HepG2 (cell line): ENCODE measurements around the gene TMEM209. TPM values are rescaled to one million over a fixed set of nuclear protein-coding genes. Genes with fewer than 3 reads are reported as not detected.

ENCODE experiments used
- ATAC-seq: fragments of 200-7000 bp; cut with Tn5 transposase; 3 replicates; pipeline ENCODE4 v1.9.1; 2020; ENCODE audit warnings: mild to moderate bottlenecking, moderate library complexity
- BruUV-seq: library from RNA; stranded (reverse); fragments of 400-500 nt; replicated peaks from 2 replicates; lab custom pipeline; 2021; lab: Mats Ljungman, UMichigan
- CTCF ChIA-PET: fragments of 300-600 bp; formaldehyde crosslinking; extraction: SDS; loops from one replicate; lab custom pipeline; 2021; ENCODE audit warnings: low total read pairs, inconsistent platforms, low intra/inter-chr PET ratio; lab: Yijun Ruan, JAX
- POLR2A ChIA-PET: fragments of 350-600 bp; sonication (Branson Sonifier 250); formaldehyde crosslinking; loops from one replicate; lab custom pipeline; 2020; ENCODE audit warnings: antibody characterized with exemption, inconsistent platforms; lab: Yijun Ruan, JAX
- DNase-seq: peaks from one replicate; pipeline ENCODE4 v3.0.0-alpha.2; 2015; ENCODE audit warnings: low spot score
- FAIRE-seq: peaks from 3 replicates; lab custom pipeline; 2011; peaks lifted over from hg19 to GRCh38; lab: Jason Lieb, UNC
- H2AFZ ChIP-seq: one replicate; pipeline ENCODE4 v1.6.1; 2011; ENCODE audit warnings: low read length, inconsistent platforms
- H3K27ac ChIP-seq: fragments of 300-600 bp; 3 replicates; pipeline ENCODE4 v1.8.0; 2011; ENCODE audit warnings: mixed run types, mild to moderate bottlenecking, mixed read lengths, low read length, inconsistent platforms; ENCODE audit not compliant: insufficient read depth; ENCODE audit errors: extremely low read length
- H3K27me3 ChIP-seq, 2 experiments: fragments of 200-600 bp in 1 of 2; 2 replicates in 1 of 2; 3 replicates in 1 of 2; pipeline versions ENCODE4 v1.6.0 to v1.8.0; 2011; ENCODE audit warnings: low read length in 2 of 2, mild to moderate bottlenecking in 2 of 2, moderate library complexity in 2 of 2, inconsistent platforms in 1 of 2; ENCODE audit not compliant: insufficient read depth in 2 of 2, control insufficient read depth in 1 of 2
- H3K36me3 ChIP-seq, 2 experiments: fragments of 200-600 bp in 1 of 2; replicated peaks in 1 of 2; 2 replicates in 1 of 2; 3 replicates in 1 of 2; pipeline versions ENCODE4 v1.5.1 to v1.8.0; 2011; ENCODE audit warnings: low read length in 2 of 2, inconsistent platforms in 1 of 2; ENCODE audit not compliant: insufficient read depth in 2 of 2, control insufficient read depth in 1 of 2
- H3K4me1 ChIP-seq: 2 replicates; pipeline ENCODE4 v1.5.1; 2012; ENCODE audit warnings: low read length, inconsistent platforms; ENCODE audit not compliant: insufficient read depth
- H3K4me2 ChIP-seq: 2 replicates; pipeline ENCODE4 v1.6.0; 2011; ENCODE audit warnings: low read depth, low read length, inconsistent platforms
- H3K4me3 ChIP-seq, 3 experiments: fragments of 200-600 bp in 1 of 3; sonication (generic), shearing (Covaris generic) in 1 of 3; replicated peaks in 1 of 3; 2 replicates each; pipeline ENCODE4 v1.5.1; 2011 to 2016; ENCODE audit warnings: low read length in 3 of 3, inconsistent platforms in 2 of 3, low read depth in 2 of 3, mild to moderate bottlenecking in 2 of 3, control low read depth in 1 of 3, mixed read lengths in 1 of 3; ENCODE audit not compliant: insufficient read depth in 1 of 3
- H3K79me2 ChIP-seq: one replicate; pipeline ENCODE4 v1.6.1; 2011; ENCODE audit warnings: low read length, inconsistent platforms; ENCODE audit not compliant: insufficient read depth
- H3K9ac ChIP-seq: 2 replicates; pipeline ENCODE4 v1.6.0; 2011; ENCODE audit warnings: mild to moderate bottlenecking, low read depth, low read length, inconsistent platforms; ENCODE audit not compliant: insufficient read depth
- H3K9me3 ChIP-seq: 2 replicates; pipeline ENCODE4 v1.5.1; 2012; ENCODE audit warnings: mild to moderate bottlenecking, low read length
- H4K20me1 ChIP-seq: 2 replicates; pipeline ENCODE4 v1.6.0; 2011; ENCODE audit warnings: inconsistent platforms, mild to moderate bottlenecking, low read length, moderate library complexity; ENCODE audit not compliant: insufficient read depth
- ARNT ChIP-seq: fragments of 450-650 bp; IDR thresholded peaks from 2 replicates; pipeline ENCODE4 v1.6.1; 2017
- NKX3-1 ChIP-seq: sonication (generic); formaldehyde crosslinking; IDR thresholded peaks from 2 replicates; pipeline ENCODE4 v1.5.0; 2020; ENCODE audit warnings: missing genetic modification reagents
- SP5 ChIP-seq: IDR thresholded peaks from 2 replicates; pipeline ENCODE4 v1.6.1; 2016; ENCODE audit warnings: low read depth, borderline replicate concordance
- ZNF607 ChIP-seq: sonication (generic); formaldehyde crosslinking; IDR thresholded peaks from 2 replicates; pipeline ENCODE4 v1.5.1; 2020; ENCODE audit warnings: missing genetic modification reagents, mild to moderate bottlenecking, borderline replicate concordance
- WGBS: methylation state at CpG from one replicate; pipeline ENCODE4 v1.1.6; 2017; ENCODE audit warnings: low lambda C conversion rate; 5-methylcytosine and 5-hydroxymethylcytosine counted together
- in situ Hi-C: cut with HindIII; loops from 2 replicates; pipeline ENCODE4 v1.10.0; 2017; ENCODE audit warnings: low pct_unique_long_range_greater_than_20kb; ENCODE audit not compliant: extremely low pct_ligation_motif_present
- intact Hi-C: fragments of 100-400 bp; cut with micrococcal nuclease; formaldehyde crosslinking; loops from one replicate; pipeline ENCODE4 v1.10.0; 2022; ENCODE audit not compliant: unreplicated experiment
- polyA plus RNA-seq, 8 experiments: library from polyadenylated mRNA; depleted of rRNA in 3 of 8; stranded (reverse) in 7 of 8; unstranded in 1 of 8; fragments of >200 nt; fragmentation: Illumina TruSeq in 4 of 8; extraction: Trizol in 4 of 8; gene quantifications; 2 replicates each; pipeline versions ENCODE4 v1.2.1 to v1.2.3, GENCODE V29; 2011 to 2016; ENCODE audit warnings: low read depth in 4 of 8, missing spikeins in 1 of 8, mixed read lengths in 1 of 8; ENCODE audit not compliant: insufficient read depth in 1 of 8
- total RNA-seq, 5 experiments: library from RNA; depleted of rRNA; stranded (reverse); fragments of >200 nt; fragmentation: Illumina TruSeq; extraction: Trizol; gene quantifications; 2 replicates each; pipeline ENCODE4 v1.2.3, GENCODE V29; 2016; ENCODE audit warnings: low read depth in 1 of 5
- TF ChIP-seq, protein P1 (sequence below): sonication (generic); formaldehyde crosslinking; IDR thresholded peaks from 2 replicates; pipeline ENCODE4 v1.4.0; 2020; ENCODE audit warnings: mild to moderate bottlenecking, missing genetic modification reagents
- TF ChIP-seq, protein P2 (sequence below): sonication (generic); formaldehyde crosslinking; IDR thresholded peaks from 2 replicates; pipeline ENCODE4 v1.8.0; 2022; ENCODE audit warnings: mild to moderate bottlenecking, missing genetic modification reagents
- TF ChIP-seq, protein P3 (sequence below), 2 experiments: fragments of 450-650 bp in 1 of 2; sonication (generic) in 1 of 2; formaldehyde crosslinking in 1 of 2; IDR thresholded peaks; 2 replicates each; pipeline versions ENCODE4 v1.6.1 to v1.8.0; 2016 to 2022; ENCODE audit warnings: antibody characterized with exemption in 1 of 2, mild to moderate bottlenecking in 1 of 2, missing genetic modification reagents in 1 of 2
- TF ChIP-seq, protein P4 (sequence below): sonication (generic); formaldehyde crosslinking; IDR thresholded peaks from 2 replicates; pipeline ENCODE4 v1.4.0; 2020; ENCODE audit warnings: missing genetic modification reagents, borderline replicate concordance

The TMEM209 gene
- total and polyA plus RNA-seq, 2 of the 13 experiments (the other 11 are each of a cell fraction or from before 2014, with no cell fraction given): 14.5 to 15.6 TPM

DNA sequence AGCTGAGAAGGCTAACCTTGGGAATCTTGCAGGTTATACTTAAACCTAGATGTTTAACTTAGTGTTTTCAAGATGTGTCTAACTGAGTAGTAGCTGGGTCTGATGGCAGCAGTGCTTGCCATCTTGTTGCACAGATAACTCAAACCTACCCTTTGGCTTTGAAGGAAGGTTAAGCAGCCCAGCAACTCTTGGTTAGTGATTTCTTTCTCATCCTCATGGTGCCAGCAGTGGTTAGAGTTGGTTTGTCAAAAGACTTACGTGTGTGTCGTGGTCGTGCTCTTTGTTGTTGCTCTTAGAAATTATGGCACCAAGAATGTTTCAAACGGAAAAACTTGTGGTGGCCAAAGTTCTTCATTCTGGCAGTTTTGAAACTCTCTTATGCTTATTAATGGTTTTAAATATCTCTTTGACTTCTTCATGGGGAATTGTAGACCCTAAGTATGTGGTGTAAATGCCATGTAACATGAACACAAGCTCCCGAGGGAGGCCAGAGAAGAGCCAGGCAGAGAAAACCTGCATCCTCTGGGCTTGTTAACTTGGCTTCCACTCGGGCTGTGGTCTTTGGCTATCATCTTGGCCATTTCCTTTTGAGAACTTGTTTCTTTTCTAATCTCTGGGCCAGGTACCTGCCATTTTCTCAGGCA lies 73.9 kb downstream of the TMEM209 start:
- in situ Hi-C loops: no loop called here
- ChIA-PET POLR2A (no interaction called here), CTCF (no interaction called here)
- no TSS peak for BruUV-seq
- H3K9ac ChIP-seq: no peak overlapping the region
- no peak overlapping the region for H3K27ac ChIP-seq
- no peaks in the 10 kb centered on the region for H3K9me3 ChIP-seq
- intact Hi-C loops: no loop called here
- H2AFZ ChIP-seq: no peak overlapping the region
- 95% methylated on average over 6 of the region's 6 CpGs for WGBS
- no peak overlapping the region for H3K4me2 ChIP-seq
- no peaks in the 10 kb centered on the region for H4K20me1 ChIP-seq
- no peaks in the 10 kb centered on the region for H3K27me3 ChIP-seq
- no peak overlapping the region for H3K4me3 ChIP-seq
- H3K79me2 ChIP-seq: no peaks in the 10 kb centered on the region
- peaks cover 7 to 49% of the 10 kb centered on the region in 2 experiments for H3K36me3 ChIP-seq
- DNase-seq: no peak
- H3K4me1 ChIP-seq: no peaks in the 10 kb centered on the region
- no peak for ATAC-seq
- no peak for FAIRE-seq
- TF ChIP-seq, protein P1, sequence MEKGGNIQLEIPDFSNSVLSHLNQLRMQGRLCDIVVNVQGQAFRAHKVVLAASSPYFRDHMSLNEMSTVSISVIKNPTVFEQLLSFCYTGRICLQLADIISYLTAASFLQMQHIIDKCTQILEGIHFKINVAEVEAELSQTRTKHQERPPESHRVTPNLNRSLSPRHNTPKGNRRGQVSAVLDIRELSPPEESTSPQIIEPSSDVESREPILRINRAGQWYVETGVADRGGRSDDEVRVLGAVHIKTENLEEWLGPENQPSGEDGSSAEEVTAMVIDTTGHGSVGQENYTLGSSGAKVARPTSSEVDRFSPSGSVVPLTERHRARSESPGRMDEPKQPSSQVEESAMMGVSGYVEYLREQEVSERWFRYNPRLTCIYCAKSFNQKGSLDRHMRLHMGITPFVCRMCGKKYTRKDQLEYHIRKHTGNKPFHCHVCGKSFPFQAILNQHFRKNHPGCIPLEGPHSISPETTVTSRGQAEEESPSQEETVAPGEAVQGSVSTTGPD (CRISPR knock-in tag): no peak
- TF ChIP-seq, protein P2, sequence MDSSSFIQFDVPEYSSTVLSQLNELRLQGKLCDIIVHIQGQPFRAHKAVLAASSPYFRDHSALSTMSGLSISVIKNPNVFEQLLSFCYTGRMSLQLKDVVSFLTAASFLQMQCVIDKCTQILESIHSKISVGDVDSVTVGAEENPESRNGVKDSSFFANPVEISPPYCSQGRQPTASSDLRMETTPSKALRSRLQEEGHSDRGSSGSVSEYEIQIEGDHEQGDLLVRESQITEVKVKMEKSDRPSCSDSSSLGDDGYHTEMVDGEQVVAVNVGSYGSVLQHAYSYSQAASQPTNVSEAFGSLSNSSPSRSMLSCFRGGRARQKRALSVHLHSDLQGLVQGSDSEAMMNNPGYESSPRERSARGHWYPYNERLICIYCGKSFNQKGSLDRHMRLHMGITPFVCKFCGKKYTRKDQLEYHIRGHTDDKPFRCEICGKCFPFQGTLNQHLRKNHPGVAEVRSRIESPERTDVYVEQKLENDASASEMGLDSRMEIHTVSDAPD: no peak
- TF ChIP-seq NKX3-1 (CRISPR knock-in tag) (no peak), SP5 (CRISPR knock-in tag) (no peak), ARNT (no peak), ZNF607 (no peak)
- TF ChIP-seq, protein P3, sequence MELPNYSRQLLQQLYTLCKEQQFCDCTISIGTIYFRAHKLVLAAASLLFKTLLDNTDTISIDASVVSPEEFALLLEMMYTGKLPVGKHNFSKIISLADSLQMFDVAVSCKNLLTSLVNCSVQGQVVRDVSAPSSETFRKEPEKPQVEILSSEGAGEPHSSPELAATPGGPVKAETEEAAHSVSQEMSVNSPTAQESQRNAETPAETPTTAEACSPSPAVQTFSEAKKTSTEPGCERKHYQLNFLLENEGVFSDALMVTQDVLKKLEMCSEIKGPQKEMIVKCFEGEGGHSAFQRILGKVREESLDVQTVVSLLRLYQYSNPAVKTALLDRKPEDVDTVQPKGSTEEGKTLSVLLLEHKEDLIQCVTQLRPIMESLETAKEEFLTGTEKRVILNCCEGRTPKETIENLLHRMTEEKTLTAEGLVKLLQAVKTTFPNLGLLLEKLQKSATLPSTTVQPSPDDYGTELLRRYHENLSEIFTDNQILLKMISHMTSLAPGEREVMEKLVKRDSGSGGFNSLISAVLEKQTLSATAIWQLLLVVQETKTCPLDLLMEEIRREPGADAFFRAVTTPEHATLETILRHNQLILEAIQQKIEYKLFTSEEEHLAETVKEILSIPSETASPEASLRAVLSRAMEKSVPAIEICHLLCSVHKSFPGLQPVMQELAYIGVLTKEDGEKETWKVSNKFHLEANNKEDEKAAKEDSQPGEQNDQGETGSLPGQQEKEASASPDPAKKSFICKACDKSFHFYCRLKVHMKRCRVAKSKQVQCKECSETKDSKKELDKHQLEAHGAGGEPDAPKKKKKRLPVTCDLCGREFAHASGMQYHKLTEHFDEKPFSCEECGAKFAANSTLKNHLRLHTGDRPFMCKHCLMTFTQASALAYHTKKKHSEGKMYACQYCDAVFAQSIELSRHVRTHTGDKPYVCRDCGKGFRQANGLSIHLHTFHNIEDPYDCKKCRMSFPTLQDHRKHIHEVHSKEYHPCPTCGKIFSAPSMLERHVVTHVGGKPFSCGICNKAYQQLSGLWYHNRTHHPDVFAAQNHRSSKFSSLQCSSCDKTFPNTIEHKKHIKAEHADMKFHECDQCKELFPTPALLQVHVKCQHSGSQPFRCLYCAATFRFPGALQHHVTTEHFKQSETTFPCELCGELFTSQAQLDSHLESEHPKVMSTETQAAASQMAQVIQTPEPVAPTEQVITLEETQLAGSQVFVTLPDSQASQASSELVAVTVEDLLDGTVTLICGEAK (IDR thresholded peaks at IDR 0.05): no peak
- TF ChIP-seq, protein P3 (CRISPR knock-in tag; IDR thresholded peaks at IDR 0.05): no peak
- TF ChIP-seq, protein P4, sequence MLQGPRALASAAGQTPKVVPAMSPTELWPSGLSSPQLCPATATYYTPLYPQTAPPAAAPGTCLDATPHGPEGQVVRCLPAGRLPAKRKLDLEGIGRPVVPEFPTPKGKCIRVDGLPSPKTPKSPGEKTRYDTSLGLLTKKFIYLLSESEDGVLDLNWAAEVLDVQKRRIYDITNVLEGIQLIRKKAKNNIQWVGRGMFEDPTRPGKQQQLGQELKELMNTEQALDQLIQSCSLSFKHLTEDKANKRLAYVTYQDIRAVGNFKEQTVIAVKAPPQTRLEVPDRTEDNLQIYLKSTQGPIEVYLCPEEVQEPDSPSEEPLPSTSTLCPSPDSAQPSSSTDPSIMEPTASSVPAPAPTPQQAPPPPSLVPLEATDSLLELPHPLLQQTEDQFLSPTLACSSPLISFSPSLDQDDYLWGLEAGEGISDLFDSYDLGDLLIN (CRISPR knock-in tag): no peak
